Myometrial cell (primary cell): ENCODE measurements around the gene OR10J5. TPM values are rescaled to one million over a fixed set of nuclear protein-coding genes. Genes with fewer than 3 reads are reported as not detected.

Experiments used
- total RNA-seq: library from RNA; depleted of rRNA; stranded (reverse); fragments of >200 nt; gene quantifications from 2 replicates; pipeline ENCODE4 v1.2.3, GENCODE V29; 2015

Gene OR10J5, protein sequence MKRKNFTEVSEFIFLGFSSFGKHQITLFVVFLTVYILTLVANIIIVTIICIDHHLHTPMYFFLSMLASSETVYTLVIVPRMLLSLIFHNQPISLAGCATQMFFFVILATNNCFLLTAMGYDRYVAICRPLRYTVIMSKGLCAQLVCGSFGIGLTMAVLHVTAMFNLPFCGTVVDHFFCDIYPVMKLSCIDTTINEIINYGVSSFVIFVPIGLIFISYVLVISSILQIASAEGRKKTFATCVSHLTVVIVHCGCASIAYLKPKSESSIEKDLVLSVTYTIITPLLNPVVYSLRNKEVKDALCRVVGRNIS
- total RNA-seq: not detected in 2 replicates

DNA sequence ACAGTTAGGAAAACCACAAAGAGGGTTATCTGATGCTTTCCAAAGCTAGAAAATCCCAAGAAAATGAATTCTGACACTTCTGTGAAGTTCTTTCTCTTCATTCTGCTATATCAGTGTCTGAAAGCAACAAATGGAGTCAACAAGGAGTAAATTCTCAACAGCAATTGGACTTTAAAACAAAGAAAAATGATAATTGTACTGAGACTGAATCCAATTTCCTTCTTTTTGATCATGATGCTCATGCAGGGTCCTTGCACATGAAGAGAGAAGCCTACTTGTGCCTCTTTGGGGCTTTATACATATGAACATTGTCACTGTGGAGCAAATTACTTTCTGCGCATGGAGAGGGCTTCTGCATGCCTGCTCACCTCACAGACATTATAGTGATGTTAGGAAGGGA, at the start of gene OR10J5:
Gene OR10J5, minus strand, starts transcription at position 101 of the 400 bp plus-strand sequence. Its CDS starts 0 bp downstream, at position 101.

Other genes with a start within 250 kb of the OR10J5 start
- not detected in 2 replicates for gene FCER1A, start 233.7 kb downstream of the OR10J5 start, total RNA-seq
- not detected in 2 replicates for gene OR10J4, start 103.8 kb downstream of the OR10J5 start, total RNA-seq
- gene OR10J1, start 96.3 kb downstream of the OR10J5 start, total RNA-seq: not detected in 2 replicates
- not detected in 2 replicates for gene APCS, start 51.8 kb upstream of the OR10J5 start, total RNA-seq
- gene CRP, start 178.6 kb upstream of the OR10J5 start, total RNA-seq: not detected in 2 replicates
- gene DUSP23, start 245.0 kb upstream of the OR10J5 start, total RNA-seq: 15.8 and 17.0 TPM in 2 replicates